CD14-positive monocyte (primary cell): ENCODE results near the gene GALNT18. TPM values are rescaled to one million over a fixed set of nuclear protein-coding genes. Genes with fewer than 3 reads are reported as not detected.

ENCODE experiments used
- DNase-seq, 3 donors: peaks; one replicate each; pipeline ENCODE4 v3.0.0-alpha.2; 2011 to 2022
- H2AFZ ChIP-seq: 2 replicates; pipeline ENCODE4 v1.6.0; 2012; ENCODE audit warnings: mild to moderate bottlenecking, low read depth, low read length, inconsistent platforms; ENCODE audit not compliant: insufficient read depth, poor library complexity, severe bottlenecking
- H3K27ac ChIP-seq, 2 donors: 1 replicate in 1 of 2; 2 replicates in 1 of 2; pipeline ENCODE4 v1.5.1; 2012 to 2013; ENCODE audit warnings: low read length in 2 of 2, control low read depth in 1 of 2, inconsistent platforms in 1 of 2, low read depth in 1 of 2, mild to moderate bottlenecking in 1 of 2
- H3K27me3 ChIP-seq, 2 donors: one replicate each; pipeline versions ENCODE4 v1.6.0 to v1.6.1; 2011 to 2013; ENCODE audit warnings: low read length in 2 of 2; ENCODE audit not compliant: control insufficient read depth in 2 of 2, insufficient read depth in 2 of 2
- H3K36me3 ChIP-seq, 2 donors: replicated peaks in 1 of 2; 1 replicate in 1 of 2; 2 replicates in 1 of 2; pipeline versions ENCODE4 v1.5.1 to v1.6.1; 2012 to 2013; ENCODE audit warnings: low read length in 2 of 2, control low read depth in 1 of 2, inconsistent platforms in 1 of 2, mild to moderate bottlenecking in 1 of 2; ENCODE audit not compliant: insufficient read depth in 2 of 2, control insufficient read depth in 1 of 2
- H3K4me1 ChIP-seq, 2 donors: 1 replicate in 1 of 2; 2 replicates in 1 of 2; pipeline versions ENCODE4 v1.5.1 to v1.6.1; 2012 to 2013; ENCODE audit warnings: low read length in 2 of 2, control low read depth in 1 of 2, inconsistent platforms in 1 of 2, mild to moderate bottlenecking in 1 of 2, moderate library complexity in 1 of 2; ENCODE audit not compliant: insufficient read depth in 2 of 2, control insufficient read depth in 1 of 2
- H3K4me2 ChIP-seq: replicated peaks from 2 replicates; pipeline ENCODE3; 2012; ENCODE audit warnings: low read length, moderate library complexity, mild to moderate bottlenecking; ENCODE audit not compliant: poor library complexity, severe bottlenecking; ENCODE audit errors: extremely low read depth
- H3K4me3 ChIP-seq, 3 experiments: fragments of 200-600 bp in 1 of 3; sonication (generic) in 1 of 3; replicated peaks in 1 of 3; 1 replicate in 2 of 3; 2 replicates in 1 of 3; pipeline ENCODE4 v1.5.1; 2011 to 2013; ENCODE audit warnings: low read length in 3 of 3, mild to moderate bottlenecking in 3 of 3, control low read depth in 2 of 3, low read depth in 2 of 3, inconsistent platforms in 1 of 3, moderate library complexity in 1 of 3
- H3K79me2 ChIP-seq: 2 replicates; pipeline ENCODE4 v1.6.0; 2012; ENCODE audit warnings: mild to moderate bottlenecking, control low read depth, inconsistent platforms, low read length, moderate library complexity; ENCODE audit not compliant: insufficient read depth
- H3K9ac ChIP-seq: 2 replicates; pipeline ENCODE4 v1.6.0; 2017; ENCODE audit warnings: low read length, mild to moderate bottlenecking; ENCODE audit not compliant: insufficient read depth, poor library complexity, severe bottlenecking
- H3K9me3 ChIP-seq, 2 donors: replicated peaks in 1 of 2; 1 replicate in 1 of 2; 2 replicates in 1 of 2; pipeline versions ENCODE4 v1.5.1 to v1.6.1; 2012 to 2013; ENCODE audit warnings: low read length in 2 of 2, control low read depth in 1 of 2; ENCODE audit not compliant: control insufficient read depth in 1 of 2, insufficient read depth in 1 of 2
- H4K20me1 ChIP-seq: 2 replicates; pipeline ENCODE4 v1.6.0; 2012; ENCODE audit warnings: mild to moderate bottlenecking, low read length, control low read depth, moderate library complexity; ENCODE audit not compliant: insufficient read depth
- H3K27ac Mint-ChIP-seq, 7 donors: one replicate each; pipeline ENCODE4 v1.8.0; 2020; ENCODE audit warnings: mild to moderate bottlenecking in 7 of 7, mixed read lengths in 7 of 7, moderate library complexity in 6 of 7, inconsistent platforms in 2 of 7
- H3K27me3 Mint-ChIP-seq, 3 donors: one replicate each; pipeline ENCODE4 v1.8.0; 2021 to 2022; ENCODE audit warnings: low read depth in 3 of 3, mild to moderate bottlenecking in 3 of 3, mixed read lengths in 3 of 3, moderate library complexity in 3 of 3, inconsistent platforms in 1 of 3
- H3K36me3 Mint-ChIP-seq, 2 donors: one replicate each; pipeline ENCODE4 v1.8.0; 2020; ENCODE audit warnings: mixed read lengths in 2 of 2, inconsistent platforms in 1 of 2, mild to moderate bottlenecking in 1 of 2
- H3K4me1 Mint-ChIP-seq: one replicate; pipeline ENCODE4 v1.8.0; 2020; ENCODE audit warnings: mild to moderate bottlenecking, mixed read lengths
- H3K4me3 Mint-ChIP-seq, 2 donors: one replicate each; pipeline ENCODE4 v1.8.0; 2020; ENCODE audit warnings: mild to moderate bottlenecking in 2 of 2, mixed read lengths in 2 of 2, moderate library complexity in 1 of 2
- H3K9me3 Mint-ChIP-seq, 7 donors: one replicate each; pipeline ENCODE4 v1.8.0; 2020 to 2022; ENCODE audit warnings: mixed read lengths in 7 of 7, mild to moderate bottlenecking in 6 of 7, moderate library complexity in 6 of 7, inconsistent platforms in 2 of 7
- CTCF ChIP-seq: fragments of 200-600 bp; IDR thresholded peaks from one replicate; pipeline ENCODE4 v1.8.0; 2022; ENCODE audit warnings: antibody characterized with exemption, mild to moderate bottlenecking
- WGBS: methylation state at CpG from one replicate; pipeline ENCODE4 v1.1.5; 2013; ENCODE audit warnings: missing lambda C conversion rate; ENCODE audit not compliant: insufficient coverage; 5-methylcytosine and 5-hydroxymethylcytosine counted together
- intact Hi-C, 2 donors: fragments of 100-400 bp; cut with micrococcal nuclease; formaldehyde crosslinking; loops; one replicate each; pipeline versions ENCODE4 v1.15.0 to v1.15.1; 2023
- polyA plus RNA-seq, 3 donors: library from polyadenylated mRNA; depleted of rRNA in 1 of 3; unstranded in 2 of 3; stranded (reverse) in 1 of 3; fragments of 300-500 nt in 2 of 3; fragments of >200 nt in 1 of 3; fragmentation: Illumina TruSeq in 2 of 3; gene quantifications; 1 replicate in 2 of 3; 2 replicates in 1 of 3; pipeline ENCODE4 v1.2.3, GENCODE V29; 2012 to 2021

GALNT18 gene
- polyA plus RNA-seq, 3 donors = not detected

- Mint-ChIP-seq H3K27me3 (peaks cover 0 to 5% (median 0%) of the 10 kb centered on the region in 3 donors), H3K4me3 (no peak overlapping the region), H3K9me3 (no peaks in the 10 kb centered on the region), H3K27ac (no peak overlapping the region), H3K36me3 (no peaks in the 10 kb centered on the region), H3K4me1 (no peaks in the 10 kb centered on the region)
- 96% methylated on average over 5 of the region's 6 CpGs for WGBS
- Histone ChIP-seq H3K36me3 (no peaks in the 10 kb centered on the region), H4K20me1 (no peaks in the 10 kb centered on the region), H3K9me3 (no peaks in the 10 kb centered on the region), H3K27ac (no peak overlapping the region), H3K9ac (no peak overlapping the region), H3K79me2 (no peaks in the 10 kb centered on the region), H3K27me3 (no peaks in the 10 kb centered on the region), H3K4me1 (no peaks in the 10 kb centered on the region), H3K4me2 (no peak overlapping the region), H2AFZ (no peak overlapping the region), H3K4me3 (no peak overlapping the region)
- intact Hi-C loops = no loop called here
- no peak for DNase-seq
- TF ChIP-seq CTCF = no peak
Observed at GRCh38 chr11:11540157-11540556, 81.6 kb downstream of the GALNT18 start.

- Histone ChIP-seq H3K4me3 (no peak overlapping the region), H3K79me2 (no peaks in the 10 kb centered on the region), H3K9ac (no peak overlapping the region), H3K27me3 (no peaks in the 10 kb centered on the region), H4K20me1 (no peaks in the 10 kb centered on the region), H3K9me3 (no peaks in the 10 kb centered on the region), H3K4me2 (no peak overlapping the region), H3K27ac (no peak overlapping the region), H3K36me3 (no peaks in the 10 kb centered on the region), H2AFZ (no peak overlapping the region), H3K4me1 (no peaks in the 10 kb centered on the region)
- Mint-ChIP-seq H3K27me3 (peaks cover 0 to 5% (median 0%) of the 10 kb centered on the region in 3 donors), H3K27ac (no peak overlapping the region), H3K9me3 (peaks cover 0 to 1% (median 0%) of the 10 kb centered on the region in 7 donors), H3K4me3 (no peak overlapping the region), H3K36me3 (no peaks in the 10 kb centered on the region), H3K4me1 (no peaks in the 10 kb centered on the region)
- TF ChIP-seq CTCF = no peak
- DNase-seq = no peak
- 93% methylated on average over 12 of the region's 12 CpGs for WGBS
- intact Hi-C loops = no loop called here
Observed at GRCh38 chr11:11538277-11538960, 83.4 kb downstream of the GALNT18 start.
